ENCODE results near the gene STAT1. TPM values are rescaled to one million over a fixed set of nuclear protein-coding genes. Genes with fewer than 3 reads are reported as not detected.

The STAT1 gene
- total RNA-seq, 1 experiment from 2014 or later, result 32.5 TPM

GRCh38 chr2:190974629-190975361 lies 39.2 kb downstream of the STAT1 start:
- no peak for DNase-seq
- H4K20me1 ChIP-seq (ENCODE audit: insufficient read depth), result no peaks in the 10 kb centered on the region
- intact Hi-C loops (cut with micrococcal nuclease; ENCODE audit: unreplicated experiment), result no loop called here
- H3K27ac ChIP-seq, result no peak overlapping the region
- no TSS peak for BruUV-seq (replicated peaks)
- no peak overlapping the region for H3K4me3 ChIP-seq
- H3F3A ChIP-seq (ENCODE audit: insufficient read depth, low read depth), result peaks cover 8% of the 10 kb centered on the region
- H3K36me3 ChIP-seq (ENCODE audit: low read depth), result peaks cover 33% of the 10 kb centered on the region
- ChIA-PET CTCF (no interaction called here), POLR2A (ENCODE audit: unreplicated experiment) (no interaction called here)
- no peaks in the 10 kb centered on the region for H3K9me2 ChIP-seq (ENCODE audit: insufficient read depth)
- peaks cover 21% of the 10 kb centered on the region for H3K4me1 ChIP-seq (replicated peaks; ENCODE audit: insufficient read depth)
- TF ChIP-seq CTCF (conservative IDR thresholded peaks at IDR 0.05) (no peak), EZH2 (IDR thresholded peaks at IDR 0.05; ENCODE audit: low read depth) (no peak)
- H3K4me2 ChIP-seq, result no peak overlapping the region
- no peaks in the 10 kb centered on the region for H3K9me3 ChIP-seq (ENCODE audit: insufficient read depth, low read depth)
- H3K79me2 ChIP-seq (ENCODE audit: low read depth), result no peaks in the 10 kb centered on the region
- no peaks in the 10 kb centered on the region for H3K27me3 ChIP-seq (ENCODE audit: insufficient read depth, low read depth)
- H2AFZ ChIP-seq, result no peak overlapping the region

- POLR2A ChIA-PET (ENCODE audit: unreplicated experiment), result interaction anchor here (0.6 kb wide), 1 partner anchor 490 kb away, joined by 3 read pairs; no protein-coding TSS in a partner anchor
- Histone ChIP-seq H3F3A (ENCODE audit: insufficient read depth, low read depth) (peaks cover under 1% of the 10 kb centered on the region; the same call in 1 of the 2 replicates), H3K79me2 (ENCODE audit: low read depth) (no peaks in the 10 kb centered on the region), H3K27ac (no peak overlapping the region), H3K9me2 (ENCODE audit: insufficient read depth) (no peaks in the 10 kb centered on the region), H3K4me1 (replicated peaks; ENCODE audit: insufficient read depth) (peaks cover 12% of the 10 kb centered on the region), H3K36me3 (ENCODE audit: low read depth) (peaks cover 30% of the 10 kb centered on the region), H3K4me2 (no peak overlapping the region), H4K20me1 (ENCODE audit: insufficient read depth) (no peaks in the 10 kb centered on the region), H3K4me3 (no peak overlapping the region), H3K27me3 (ENCODE audit: insufficient read depth, low read depth) (no peaks in the 10 kb centered on the region), H2AFZ (no peak overlapping the region), H3K9me3 (ENCODE audit: insufficient read depth, low read depth) (no peaks in the 10 kb centered on the region)
- no TSS peak for BruUV-seq (replicated peaks)
- CTCF ChIA-PET, result no interaction called here
- intact Hi-C loops (cut with micrococcal nuclease; ENCODE audit: unreplicated experiment), result no loop called here
- TF ChIP-seq EZH2 (IDR thresholded peaks at IDR 0.05; ENCODE audit: low read depth), result no peak
- no peak for TF ChIP-seq CTCF (conservative IDR thresholded peaks at IDR 0.05)
- DNase-seq, result no peak
Measured at GRCh38 chr2:190973726-190974628, 40.0 kb downstream of the STAT1 start.

- intact Hi-C loops (cut with micrococcal nuclease; ENCODE audit: unreplicated experiment), result no loop called here
- no peaks in the 10 kb centered on the region for H3K27me3 ChIP-seq (ENCODE audit: insufficient read depth, low read depth)
- H3K36me3 ChIP-seq (ENCODE audit: low read depth), result peaks cover 22% of the 10 kb centered on the region
- no peak for DNase-seq
- TF ChIP-seq CTCF (conservative IDR thresholded peaks at IDR 0.05), result no peak
- TF ChIP-seq EZH2 (IDR thresholded peaks at IDR 0.05; ENCODE audit: low read depth), result no peak
- peaks cover 5% of the 10 kb centered on the region; the same call in 1 of the 2 replicates for H3K4me1 ChIP-seq (replicated peaks; ENCODE audit: insufficient read depth)
- no TSS peak for BruUV-seq (replicated peaks)
- no peak overlapping the region for H3K4me2 ChIP-seq
- no peaks in the 10 kb centered on the region for H3K9me2 ChIP-seq (ENCODE audit: insufficient read depth)
- no peak overlapping the region for H2AFZ ChIP-seq
- no peaks in the 10 kb centered on the region for H3F3A ChIP-seq (ENCODE audit: insufficient read depth, low read depth)
- no peak overlapping the region for H3K4me3 ChIP-seq
- POLR2A ChIA-PET (ENCODE audit: unreplicated experiment), result interaction anchor here (0.6 kb wide), 1 partner anchor 89 kb away, joined by 15 read pairs; no protein-coding TSS in a partner anchor
- no peak overlapping the region for H3K27ac ChIP-seq
- H3K79me2 ChIP-seq (ENCODE audit: low read depth), result no peaks in the 10 kb centered on the region
- no peaks in the 10 kb centered on the region for H3K9me3 ChIP-seq (ENCODE audit: insufficient read depth, low read depth)
- no peaks in the 10 kb centered on the region for H4K20me1 ChIP-seq (ENCODE audit: insufficient read depth)
- CTCF ChIA-PET, result no interaction called here
Measured at GRCh38 chr2:190973262-190973661, 40.7 kb downstream of the STAT1 start.
